ENCODE results near the gene USP22. TPM values are rescaled to one million over a fixed set of nuclear protein-coding genes. Genes with fewer than 3 reads are reported as not detected.
A peak's percentile ranks its signal among the peaks of the same experiment; 100 is the strongest.
"Not testable (repeated sequence)": the region's sequence is repeated elsewhere in the genome, so short reads cannot be mapped to it uniquely, and the experiment has no call there.

The USP22 gene
- total and polyA plus RNA-seq, 2 of the 13 experiments (the other 11 are each of a cell fraction or from before 2014, with no cell fraction given), result 98.0 to 130 TPM

DNA sequence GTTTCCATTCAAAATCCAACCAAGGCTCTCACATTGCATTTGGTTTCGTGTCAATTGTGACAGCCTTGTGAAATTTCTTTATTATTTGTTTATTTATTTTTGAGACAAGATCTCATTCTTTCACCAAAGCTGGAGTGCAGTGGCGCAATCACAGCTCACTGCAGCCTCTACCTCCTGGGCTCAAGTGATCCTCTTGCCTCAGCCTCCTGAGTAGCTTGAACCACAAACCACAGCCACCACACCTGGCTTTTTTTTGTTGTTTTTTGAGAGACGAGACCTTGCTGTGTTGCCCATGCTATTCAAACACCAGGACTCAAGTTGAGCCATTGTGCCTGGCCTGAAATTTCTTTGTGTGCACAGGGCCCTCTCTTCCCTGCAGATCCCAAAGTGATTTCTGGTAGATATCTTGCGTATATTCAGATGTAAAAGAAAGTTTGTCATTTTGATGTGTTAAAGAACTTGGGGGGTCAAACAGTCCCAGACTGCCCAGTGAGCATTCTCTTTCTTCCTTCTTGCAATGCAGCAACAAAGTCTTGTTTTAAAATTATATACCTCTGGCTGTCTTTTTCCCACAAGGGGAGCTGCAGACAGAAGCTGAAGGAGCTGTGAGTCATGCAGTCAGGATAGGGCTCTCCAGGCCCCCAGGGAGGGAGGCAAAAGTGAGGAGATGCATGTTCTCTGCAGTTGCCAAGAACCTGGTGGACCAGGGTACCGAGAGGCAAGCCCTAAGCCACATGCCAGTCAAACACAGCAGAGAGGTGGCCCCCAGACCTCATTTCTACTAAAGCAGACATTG, 15.5 kb upstream of the USP22 start:
- Histone ChIP-seq H3K36me3 (replicated peaks in 1 of 2; ENCODE audit: control insufficient read depth in 1 of 2, insufficient read depth in 2 of 2, low read length in 2 of 2) (no peaks in the 10 kb centered on the region), H3K4me2 (ENCODE audit: low read depth, low read length) (no peak overlapping the region), H3K79me2 (ENCODE audit: insufficient read depth, low read length) (no peaks in the 10 kb centered on the region), H3K4me1 (ENCODE audit: insufficient read depth, low read length) (no peaks in the 10 kb centered on the region), H3K4me3 (replicated peaks in 1 of 3; ENCODE audit: insufficient read depth in 1 of 3, low read depth in 2 of 3, low read length in 3 of 3) (no peak overlapping the region), H2AFZ (ENCODE audit: low read length) (no peak overlapping the region), H4K20me1 (ENCODE audit: insufficient read depth, low read length) (no peaks in the 10 kb centered on the region), H3K9me3 (ENCODE audit: low read length) (no peaks in the 10 kb centered on the region), H3K27ac (ENCODE audit: extremely low read length, insufficient read depth, low read length) (no peak overlapping the region), H3K27me3 (ENCODE audit: control insufficient read depth in 1 of 2, insufficient read depth in 2 of 2, low read length in 2 of 2) (peaks cover 9 to 28% of the 10 kb centered on the region in 2 experiments; a peak in 3 of 5 replicates), H3K9ac (ENCODE audit: insufficient read depth, low read depth, low read length) (no peak overlapping the region)
- DNase-seq (ENCODE audit: low spot score) (no peak), FAIRE-seq (no peak), ATAC-seq (no peak)
- POLR2A ChIA-PET, result no interaction called here
- WGBS (ENCODE audit: low lambda C conversion rate), result 38% methylated on average over 4 of the region's 5 CpGs
- TF ChIP-seq ZNF619 (CRISPR knock-in tag; IDR thresholded peaks at IDR 0.05) (no peak), MTA1 (CRISPR knock-in tag; IDR thresholded peaks at IDR 0.05; ENCODE audit: borderline replicate concordance) (no peak)
- TF ChIP-seq, protein P1, sequence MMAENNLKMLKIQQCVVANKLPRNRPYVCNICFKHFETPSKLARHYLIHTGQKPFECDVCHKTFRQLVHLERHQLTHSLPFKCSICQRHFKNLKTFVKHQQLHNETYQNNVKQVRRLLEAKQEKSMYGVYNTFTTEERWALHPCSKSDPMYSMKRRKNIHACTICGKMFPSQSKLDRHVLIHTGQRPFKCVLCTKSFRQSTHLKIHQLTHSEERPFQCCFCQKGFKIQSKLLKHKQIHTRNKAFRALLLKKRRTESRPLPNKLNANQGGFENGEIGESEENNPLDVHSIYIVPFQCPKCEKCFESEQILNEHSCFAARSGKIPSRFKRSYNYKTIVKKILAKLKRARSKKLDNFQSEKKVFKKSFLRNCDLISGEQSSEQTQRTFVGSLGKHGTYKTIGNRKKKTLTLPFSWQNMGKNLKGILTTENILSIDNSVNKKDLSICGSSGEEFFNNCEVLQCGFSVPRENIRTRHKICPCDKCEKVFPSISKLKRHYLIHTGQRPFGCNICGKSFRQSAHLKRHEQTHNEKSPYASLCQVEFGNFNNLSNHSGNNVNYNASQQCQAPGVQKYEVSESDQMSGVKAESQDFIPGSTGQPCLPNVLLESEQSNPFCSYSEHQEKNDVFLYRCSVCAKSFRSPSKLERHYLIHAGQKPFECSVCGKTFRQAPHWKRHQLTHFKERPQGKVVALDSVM (CRISPR knock-in tag; IDR thresholded peaks at IDR 0.05), result peak; percentile 54; the same call in 1 of the 2 replicates
- BruUV-seq (replicated peaks), result no TSS peak
- CTCF ChIA-PET (ENCODE audit: low intra/inter-chr PET ratio, low total read pairs), result no interaction called here
- intact Hi-C loops (cut with micrococcal nuclease; ENCODE audit: unreplicated experiment), result no loop called here
- in situ Hi-C loops (cut with HindIII; ENCODE audit: extremely low pct_ligation_motif_present, low pct_unique_long_range_greater_than_20kb), result no loop called here

DNA sequence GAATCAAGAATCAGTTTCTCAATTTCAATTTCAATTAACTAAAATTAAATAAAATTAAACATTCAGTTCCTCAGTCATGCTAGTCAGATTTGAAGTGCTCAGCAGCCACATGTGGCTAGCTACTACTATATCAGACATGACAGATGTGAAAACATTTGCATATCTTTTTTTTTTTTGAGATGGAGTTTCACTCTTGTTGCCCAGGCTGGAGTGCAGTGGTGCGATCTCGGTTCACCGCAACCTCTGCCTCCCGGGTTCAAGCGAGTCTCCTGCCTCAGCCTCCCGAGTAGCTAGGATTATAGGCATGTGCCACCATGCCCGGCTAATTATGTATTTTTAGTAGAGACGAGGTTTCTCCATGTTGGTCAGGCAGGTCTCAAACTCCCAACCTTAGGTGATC, 10.2 kb upstream of the USP22 start:
- H3K4me2 ChIP-seq (ENCODE audit: low read depth, low read length); CTCF ChIA-PET (ENCODE audit: low intra/inter-chr PET ratio, low total read pairs); H3K79me2 ChIP-seq (ENCODE audit: insufficient read depth, low read length); BruUV-seq (replicated peaks); FAIRE-seq; H3K9me3 ChIP-seq (ENCODE audit: low read length); H3K27ac ChIP-seq (ENCODE audit: extremely low read length, insufficient read depth, low read length); H2AFZ ChIP-seq (ENCODE audit: low read length); H3K27me3 ChIP-seq (ENCODE audit: control insufficient read depth in 1 of 2, insufficient read depth in 2 of 2, low read length in 2 of 2); ATAC-seq; H3K36me3 ChIP-seq (replicated peaks in 1 of 2; ENCODE audit: control insufficient read depth in 1 of 2, insufficient read depth in 2 of 2, low read length in 2 of 2); H3K4me3 ChIP-seq (replicated peaks in 1 of 3; ENCODE audit: insufficient read depth in 1 of 3, low read depth in 2 of 3, low read length in 3 of 3); in situ Hi-C loops (cut with HindIII; ENCODE audit: extremely low pct_ligation_motif_present, low pct_unique_long_range_greater_than_20kb); H4K20me1 ChIP-seq (ENCODE audit: insufficient read depth, low read length); H3K9ac ChIP-seq (ENCODE audit: insufficient read depth, low read depth, low read length); DNase-seq (ENCODE audit: low spot score); intact Hi-C loops (cut with micrococcal nuclease; ENCODE audit: unreplicated experiment): not testable (repeated sequence)
- 81% methylated on average over 8 of the region's 8 CpGs for WGBS (ENCODE audit: low lambda C conversion rate)
- POLR2A ChIA-PET, result interaction anchor here (1.9 kb wide), 1 partner anchor 10 kb away, joined by 21 read pairs; the partner anchor contains the start of gene USP22
- peaks cover 13% of the 10 kb centered on the region for H3K4me1 ChIP-seq (ENCODE audit: insufficient read depth, low read length)
